K562 (cell line): Measurements from ENCODE around the gene IFNGR1. TPM values are rescaled to one million over a fixed set of nuclear protein-coding genes. Genes with fewer than 3 reads are reported as not detected.

Experiments used
- CHD4 ChIP-seq: fragments of 200-600 bp; sonication (generic); IDR thresholded peaks from 3 replicates; pipeline ENCODE4 v1.6.1; 2012; ENCODE audit warnings: low read depth, mild to moderate bottlenecking, mixed read lengths, low read length, inconsistent platforms; ENCODE audit not compliant: insufficient read depth, insufficient replicate concordance, poor library complexity, severe bottlenecking
- FOXO4 ChIP-seq: fragments of 450-650 bp; formaldehyde crosslinking; IDR thresholded peaks from 2 replicates; pipeline ENCODE4 v1.4.0; 2020; ENCODE audit warnings: mild to moderate bottlenecking, moderate library complexity
- KDM1A ChIP-seq, 2 experiments: fragments of 450-650 bp; IDR thresholded peaks; 2 replicates each; pipeline ENCODE4 v1.6.1; 2016; ENCODE audit warnings: mild to moderate bottlenecking in 2 of 2
- MGA ChIP-seq: fragments of 450-650 bp; IDR thresholded peaks from 2 replicates; pipeline ENCODE4 v1.6.1; 2016; ENCODE audit warnings: mild to moderate bottlenecking, moderate library complexity
- NR2C1 ChIP-seq, 2 experiments: fragments of 450-650 bp; IDR thresholded peaks; 2 replicates each; pipeline ENCODE4 v1.6.1; 2017; ENCODE audit warnings: mild to moderate bottlenecking in 2 of 2, antibody characterized with exemption in 1 of 2, inconsistent platforms in 1 of 2, missing compliant biosample characterization in 1 of 2, missing genetic modification characterization in 1 of 2
- PHF21A ChIP-seq: fragments of 450-650 bp; IDR thresholded peaks from 2 replicates; pipeline ENCODE4 v1.6.1; 2017; ENCODE audit warnings: low read depth, borderline replicate concordance
- PHTF2 ChIP-seq: fragments of 250-450 bp; sonication (Bioruptor Pico); IDR thresholded peaks from 2 replicates; pipeline ENCODE4 v1.5.0; 2021; ENCODE audit warnings: mild to moderate bottlenecking
- POLR2A ChIP-seq: fragments of 450-650 bp; conservative IDR thresholded peaks from 2 replicates; pipeline ENCODE4 v1.6.1; 2016
- ZBTB17 ChIP-seq: fragments of 450-650 bp; formaldehyde crosslinking; IDR thresholded peaks from 2 replicates; pipeline ENCODE4 v1.4.0; 2020; ENCODE audit warnings: mild to moderate bottlenecking
- ZBTB26 ChIP-seq: fragments of 450-650 bp; formaldehyde crosslinking; IDR thresholded peaks from 2 replicates; pipeline ENCODE4 v1.4.0; 2022; ENCODE audit warnings: missing genetic modification characterization
- ZC3H11A ChIP-seq: IDR thresholded peaks from 2 replicates; pipeline ENCODE4 v1.6.1; 2012; ENCODE audit warnings: low read depth, low read length, improper control_type of control experiment
- ZNF121 ChIP-seq: sonication (generic); formaldehyde crosslinking; conservative IDR thresholded peaks from 2 replicates; pipeline ENCODE4 v1.8.0; 2022; ENCODE audit warnings: missing genetic modification reagents
- ZNF184 ChIP-seq: sonication (generic); formaldehyde crosslinking; IDR thresholded peaks from 2 replicates; pipeline ENCODE4 v1.5.0; 2020; ENCODE audit warnings: missing genetic modification reagents
- ZNF699 ChIP-seq: fragments of 250-450 bp; sonication (Bioruptor Pico); IDR thresholded peaks from 2 replicates; pipeline ENCODE4 v1.8.0; 2021; ENCODE audit warnings: mild to moderate bottlenecking, moderate library complexity; ENCODE audit not compliant: insufficient replicate concordance
- ZNF780A ChIP-seq: fragments of 250-450 bp; sonication (Bioruptor Pico); IDR thresholded peaks from 2 replicates; pipeline ENCODE4 v1.5.0; 2021; ENCODE audit warnings: mild to moderate bottlenecking
- ZNF79 ChIP-seq: fragments of 250-450 bp; sonication (Bioruptor Pico); IDR thresholded peaks from 2 replicates; pipeline ENCODE4 v1.4.0; 2020; ENCODE audit warnings: low read depth, mild to moderate bottlenecking, moderate library complexity
- polyA plus RNA-seq, 8 experiments: library from polyadenylated mRNA; depleted of rRNA in 4 of 8; stranded (reverse) in 5 of 8; unstranded in 3 of 8; fragments of >200 nt; fragmentation: Nextera tagmentation in 2 of 8; fragmentation: Illumina TruSeq in 1 of 8; extraction: Ambion mirVana in 2 of 8; extraction: Trizol in 1 of 8; gene quantifications; 2 replicates each; pipeline versions ENCODE4 v1.2.1 to v1.2.3, GENCODE V29; 2011 to 2014; ENCODE audit warnings: inconsistent platforms in 1 of 8, missing spikeins in 1 of 8
- total RNA-seq, 7 experiments: library from RNA; depleted of rRNA in 6 of 7; stranded (reverse); fragments of >200 nt in 6 of 7; fragmentation: Illumina TruSeq in 2 of 7; extraction: Trizol in 2 of 7; gene quantifications; 2 replicates each; pipeline versions ENCODE4 v1.2.1 to v1.2.3, GENCODE V29; 2011 to 2021; ENCODE audit warnings: low replicate concordance in 1 of 7

Gene IFNGR1
- total and polyA plus RNA-seq, 9 of the 15 experiments (the other 6 are each of a cell fraction or from before 2014, with no cell fraction given): 14.7 to 47.0 (median 26.7) TPM

- TF ChIP-seq FOXO4 (CRISPR knock-in tag): no peak
- no peak for TF ChIP-seq ZBTB17 (CRISPR knock-in tag)
- TF ChIP-seq ZNF121: no peak
- no peak for TF ChIP-seq ZNF780A (CRISPR knock-in tag)
- peak; percentile 62 for TF ChIP-seq MGA
- peak; percentile 54; the same call in 1 of the 2 replicates for TF ChIP-seq NR2C1 (IDR thresholded peaks at IDR 0.05)
- no peak for TF ChIP-seq NR2C1 (tag; IDR thresholded peaks at IDR 0.05)
- no peak for TF ChIP-seq ZNF184 (CRISPR knock-in tag)
- TF ChIP-seq ZBTB26 (CRISPR knock-in tag): no peak
- no peak for TF ChIP-seq ZC3H11A
- no peak for TF ChIP-seq PHTF2 (CRISPR knock-in tag)
- TF ChIP-seq ZNF699 (CRISPR knock-in tag): no peak
- TF ChIP-seq CHD4: no peak
- no peak for TF ChIP-seq POLR2A
- TF ChIP-seq ZNF79 (CRISPR knock-in tag): no peak
- TF ChIP-seq PHF21A: 0 out of 2 replicates have a peak, but pooled peaks have one; percentile 63
- peak in 1 of 2 experiments; percentile 70; a peak in 2 of 4 replicates for TF ChIP-seq KDM1A (IDR thresholded peaks at IDR 0.05)
These were observed 690 bp downstream of the IFNGR1 start (continued) for GRCh38 chr6:137218473-137218916.
